SKM-1 treated with dmso at 0.1 percent for 144 hours (cell line): ENCODE results near the gene EED.

Experiments
- DNase-seq: peaks from one replicate; lab custom pipeline; 2025; ENCODE audit not compliant: unreplicated experiment; lab: John Stamatoyannopoulos, UW

Gene EED

DNA sequence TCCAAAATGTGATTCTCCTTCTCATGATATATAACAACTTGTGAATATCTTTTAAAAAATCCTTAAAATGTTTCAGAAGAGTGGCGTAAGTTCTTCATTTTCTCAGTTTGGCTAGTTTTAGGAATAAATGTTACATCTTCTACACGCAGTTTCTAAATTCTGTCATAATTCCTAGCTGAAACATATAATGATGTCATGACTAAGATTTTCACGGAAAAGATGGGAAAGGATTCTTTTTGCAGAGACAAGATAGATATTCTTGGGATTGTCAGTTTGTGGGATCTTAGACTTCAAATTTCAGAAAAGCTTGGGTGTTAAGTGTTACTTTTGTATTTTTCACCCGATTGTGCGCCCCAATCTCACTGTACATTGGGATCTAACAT is 1.7 kb downstream of the EED start:
- DNase-seq = no peak

DNA sequence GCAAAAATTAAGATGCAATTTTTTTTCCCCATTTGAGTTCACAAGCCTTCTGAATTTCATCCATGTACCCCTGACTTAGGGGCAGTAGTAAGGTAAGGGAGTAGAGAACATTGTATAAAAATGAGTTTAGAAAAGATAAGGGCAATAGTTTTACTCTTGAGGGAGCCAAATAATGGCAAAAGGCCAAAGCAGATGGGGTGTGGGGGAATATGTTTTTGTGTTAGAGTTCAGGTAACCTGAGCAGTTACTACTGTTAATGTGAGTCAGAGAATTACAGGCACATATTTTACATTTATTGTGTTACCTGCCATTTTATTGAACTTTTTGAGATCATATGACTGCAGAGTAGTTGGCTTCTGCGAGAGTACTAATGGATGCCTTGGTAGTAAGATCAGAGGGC is 3.1 kb downstream of the EED start:
- no peak for DNase-seq

DNA sequence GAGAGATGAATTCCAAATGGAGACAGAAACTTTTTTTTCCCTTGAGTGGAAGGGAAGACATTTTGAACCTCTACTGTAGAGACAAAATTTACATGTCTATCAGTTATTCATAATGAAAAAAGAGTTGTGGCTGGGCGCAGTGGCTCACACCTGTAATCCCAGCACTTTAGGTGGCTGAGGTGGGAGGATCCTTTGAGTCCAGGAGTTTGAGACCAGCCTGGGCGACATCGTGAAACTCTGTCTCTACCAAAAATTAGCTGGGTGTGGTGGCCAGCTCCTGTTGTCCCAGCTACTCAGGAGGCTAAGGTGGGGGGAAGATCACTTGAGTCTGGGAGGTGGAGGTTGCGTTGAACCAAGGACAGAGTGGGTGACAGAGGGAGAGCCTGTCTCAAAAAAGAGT is 4.1 kb downstream of the EED start:
- DNase-seq = no peak

DNA sequence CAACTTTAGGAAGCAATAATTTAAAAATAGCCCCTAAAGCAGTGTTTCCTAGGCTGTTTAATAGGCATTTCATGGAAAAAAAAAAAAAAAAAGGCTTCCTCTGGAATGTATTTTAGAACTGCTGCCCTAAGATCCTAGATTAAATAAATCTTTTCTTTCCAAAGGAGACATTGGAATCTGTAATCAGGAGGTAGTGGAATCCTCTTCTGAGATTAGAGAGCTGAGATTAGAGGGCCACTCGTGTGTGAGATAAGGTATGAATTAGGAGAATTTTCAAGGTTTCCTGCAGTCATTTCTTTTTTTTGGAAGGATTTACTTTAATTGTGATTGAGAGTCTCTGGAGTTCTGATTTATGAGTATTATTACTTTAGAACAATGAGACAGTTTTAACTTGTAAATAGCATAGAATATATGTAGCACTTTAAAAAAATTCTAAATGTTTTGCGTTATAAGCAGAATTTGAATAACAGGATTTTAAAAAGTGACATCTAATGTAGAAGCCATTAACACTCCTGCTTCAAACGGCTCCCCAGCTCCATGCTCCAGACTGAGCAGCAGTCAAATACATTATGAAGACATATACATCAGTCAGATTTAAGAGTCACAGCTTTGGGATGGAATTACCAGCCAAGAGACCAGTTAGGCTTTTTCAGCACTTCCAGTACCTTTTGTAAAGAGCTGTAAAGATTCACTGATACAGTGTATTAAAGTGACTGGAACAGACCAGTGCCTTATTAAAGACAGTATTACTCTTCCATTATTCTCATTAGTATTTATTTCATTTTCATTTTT is 5.0 kb downstream of the EED start:
- DNase-seq = no peak

DNA sequence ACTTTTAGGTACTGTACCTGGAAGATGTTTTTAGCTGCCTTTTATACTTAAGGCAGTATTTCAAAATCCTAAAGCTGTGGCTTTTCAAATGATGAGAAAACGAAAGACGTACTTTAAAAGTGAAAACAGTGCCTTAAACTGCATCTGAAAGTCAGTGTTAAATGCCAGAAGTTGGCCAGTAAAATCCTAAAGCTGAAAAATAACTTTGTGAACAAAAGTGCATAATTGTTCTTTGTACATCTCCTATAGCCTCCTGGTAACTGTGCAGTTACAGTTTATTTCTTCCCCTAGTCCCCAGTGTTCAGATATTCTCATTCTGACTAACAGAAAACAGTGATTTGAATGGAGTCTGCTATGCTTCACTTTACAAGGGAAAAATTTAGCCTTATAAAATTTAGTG is 6.8 kb downstream of the EED start:
- DNase-seq = no peak

DNA sequence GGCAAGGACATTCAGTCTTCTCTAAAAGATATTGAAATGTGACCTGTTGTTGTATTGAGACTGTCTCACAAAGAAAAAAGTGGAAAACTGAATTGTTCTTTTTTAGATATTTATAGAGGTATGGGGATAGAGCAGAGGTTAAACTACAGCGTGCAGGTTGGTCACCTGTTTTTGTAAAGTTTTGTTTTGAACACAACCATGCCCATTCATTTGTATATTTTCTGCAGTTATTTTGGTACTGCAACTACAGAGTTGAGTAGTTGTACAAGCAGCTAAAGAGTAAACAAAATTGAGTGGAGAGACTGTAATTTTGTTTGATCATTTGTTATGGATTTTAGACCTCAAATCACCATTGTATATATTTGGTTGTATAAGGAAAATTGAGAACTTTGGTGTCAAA is 11.3 kb downstream of the EED start:
- no peak for DNase-seq

DNA sequence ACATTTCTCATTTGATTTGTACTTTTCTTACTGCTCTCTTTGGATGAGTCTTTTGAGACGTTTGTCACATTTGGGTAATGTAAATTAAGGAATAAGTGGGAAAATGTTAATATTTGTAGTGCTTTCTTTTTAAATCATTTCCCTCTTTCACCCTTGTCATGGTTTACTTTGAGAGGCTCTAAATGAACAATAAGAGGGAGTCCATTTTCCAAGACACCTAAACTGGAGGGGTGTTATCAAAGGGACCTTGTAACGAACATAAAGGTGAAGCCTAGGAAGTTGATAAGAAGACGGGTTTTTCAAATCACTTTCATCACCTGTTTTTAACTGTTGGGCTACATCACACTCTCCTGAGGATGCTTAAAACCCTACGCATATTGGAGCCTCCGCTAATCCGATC is 12.1 kb downstream of the EED start:
- no peak for DNase-seq

DNA sequence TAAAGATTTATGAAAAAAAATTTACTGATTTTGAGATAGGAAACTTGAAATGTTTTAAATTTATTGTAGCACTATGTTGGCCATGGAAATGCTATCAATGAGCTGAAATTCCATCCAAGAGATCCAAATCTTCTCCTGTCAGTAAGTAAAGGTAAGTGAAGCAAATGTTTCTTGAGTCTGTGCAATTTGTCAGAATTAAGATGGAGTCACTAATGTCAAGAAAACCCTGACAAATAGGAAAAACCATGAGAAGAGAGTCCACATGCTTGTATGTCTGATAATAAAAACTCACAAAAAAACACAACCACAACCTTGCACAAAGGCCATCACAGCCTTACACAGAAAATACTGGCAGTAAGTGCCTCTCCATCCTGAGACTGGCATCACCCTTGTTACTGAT is 12.9 kb downstream of the EED start:
- DNase-seq = no peak

DNA sequence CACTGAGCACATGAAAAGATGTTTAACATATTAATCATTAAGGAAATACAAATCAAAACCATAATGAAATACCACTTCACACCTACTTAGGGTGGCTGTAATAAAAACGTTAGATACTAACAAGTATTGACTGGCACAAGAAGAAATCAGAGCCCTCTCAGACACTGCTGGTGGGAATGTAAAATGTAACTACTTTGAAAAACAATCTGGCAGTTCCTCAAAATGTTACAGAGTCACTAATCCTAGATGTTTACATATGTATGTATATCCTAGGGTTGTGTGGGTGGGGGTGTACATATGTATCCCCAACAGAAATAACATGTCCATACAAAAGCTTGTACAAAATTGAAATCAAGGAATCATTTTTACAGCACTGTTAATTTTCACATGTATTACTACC is 15.2 kb downstream of the EED start:
- no peak for DNase-seq

DNA sequence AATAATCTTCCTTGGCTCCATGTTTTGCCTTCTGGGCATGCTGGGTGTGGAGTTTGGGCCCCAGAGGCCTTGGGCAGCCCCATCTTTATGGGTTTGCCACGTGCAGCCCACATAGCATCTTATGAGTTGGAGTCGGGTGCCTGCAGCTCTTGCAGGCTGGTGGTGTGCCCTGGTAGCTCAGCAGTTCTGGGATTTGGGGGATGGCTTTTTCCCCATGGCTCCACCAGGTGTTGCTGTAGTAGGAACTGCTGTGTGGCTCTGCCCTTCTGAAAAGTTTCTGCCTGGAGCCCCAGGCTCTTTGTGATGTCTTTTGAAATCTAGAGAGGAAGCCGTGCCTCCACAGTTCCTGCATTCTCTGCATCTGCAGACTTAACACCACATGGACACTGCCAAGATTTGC is 16.8 kb downstream of the EED start:
- no peak for DNase-seq

DNA sequence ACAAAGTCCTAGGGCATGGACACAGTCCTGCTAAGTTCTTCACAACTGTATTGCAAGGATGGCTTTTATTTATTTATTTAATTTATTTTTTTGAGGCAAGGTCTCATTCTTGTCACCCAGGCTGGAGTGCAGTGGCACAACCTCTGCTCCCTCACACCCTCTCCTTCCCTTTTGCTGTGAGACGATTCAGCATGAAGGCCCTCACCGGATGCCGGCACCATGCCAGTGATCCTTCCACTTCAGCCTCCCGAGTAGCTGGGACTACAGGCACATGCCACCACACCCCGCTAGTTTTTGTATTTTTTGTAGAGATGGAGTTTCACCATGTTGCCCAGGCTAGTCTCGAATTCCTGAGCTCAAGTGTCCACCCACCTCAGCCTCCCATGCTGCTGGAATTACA is 17.8 kb downstream of the EED start:
- no peak for DNase-seq

DNA sequence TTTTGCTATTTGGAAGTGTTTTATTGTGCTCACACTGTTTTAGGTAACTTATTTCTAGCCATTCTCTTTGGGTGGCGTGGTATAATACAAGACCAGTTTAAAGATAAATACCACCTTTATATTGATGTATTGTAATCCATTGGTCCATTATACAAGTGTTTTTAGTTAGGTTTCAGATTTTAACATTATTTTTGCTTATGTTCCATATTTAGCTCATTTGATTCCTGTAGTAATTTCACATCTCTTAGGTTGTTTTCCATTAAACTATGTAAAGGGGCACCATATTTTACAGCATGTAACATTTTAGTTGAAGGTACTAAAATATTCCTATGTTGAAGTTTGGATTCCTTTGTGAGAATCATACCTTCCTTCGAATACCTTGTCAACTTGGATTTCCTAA is 20.1 kb downstream of the EED start:
- DNase-seq = no peak

DNA sequence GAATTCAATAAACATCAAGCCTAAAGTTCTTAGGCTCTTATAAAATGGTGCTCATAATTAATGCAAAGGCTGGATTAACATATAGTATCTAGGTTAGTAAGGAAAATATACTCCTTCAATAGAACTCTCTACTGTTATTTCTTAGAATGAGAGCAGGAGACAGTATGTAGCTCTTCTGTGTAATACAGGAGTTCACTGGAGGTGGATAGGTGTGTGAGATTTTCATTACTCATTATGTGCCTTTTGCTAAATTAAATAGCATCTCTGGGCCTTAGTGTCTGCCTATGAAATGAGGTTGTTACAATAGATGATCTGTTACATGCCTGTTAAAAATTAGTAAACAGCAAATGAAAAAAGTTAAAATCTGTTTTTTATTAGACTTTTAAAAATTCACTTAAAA is 20.6 kb downstream of the EED start:
- no peak for DNase-seq

DNA sequence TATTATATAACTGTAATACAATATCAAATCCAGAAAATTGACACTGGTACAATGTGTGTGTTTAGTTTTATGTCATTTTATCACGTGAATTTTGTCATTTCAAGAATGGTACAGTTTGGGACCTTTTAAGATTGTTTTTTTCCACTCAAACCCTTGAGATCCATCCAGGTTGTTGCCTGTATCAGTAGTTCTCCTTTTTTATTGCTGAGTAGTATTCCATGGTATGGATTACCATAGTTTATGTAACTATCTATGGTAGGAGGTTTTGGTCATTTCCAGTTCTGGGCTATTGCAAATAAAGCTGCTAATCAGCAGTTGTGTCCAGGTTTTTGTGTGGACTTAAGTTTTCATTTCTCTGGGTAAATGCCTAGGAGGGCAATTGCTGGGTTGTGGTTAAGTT is 25.1 kb downstream of the EED start:
- no peak for DNase-seq

DNA sequence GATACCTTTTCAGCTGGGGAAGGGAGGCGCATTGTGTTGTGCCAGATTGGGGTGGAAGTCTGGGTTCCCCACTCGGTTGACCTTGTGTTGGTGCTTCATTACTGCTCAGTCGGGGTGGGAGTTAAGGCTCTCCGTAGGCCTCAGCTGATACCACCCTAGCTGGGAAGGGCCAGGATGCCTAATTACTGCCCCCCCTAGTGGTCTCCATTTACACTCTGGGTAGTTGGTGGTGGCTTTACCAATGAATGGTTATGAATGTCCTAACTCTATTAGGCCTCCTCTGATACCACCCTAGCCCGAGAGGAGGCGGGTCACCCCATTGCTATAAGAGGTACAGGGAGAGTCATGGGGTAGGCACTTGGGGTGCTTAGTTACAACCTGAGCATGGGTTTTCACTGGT is 29.9 kb downstream of the EED start:
- no peak for DNase-seq

DNA sequence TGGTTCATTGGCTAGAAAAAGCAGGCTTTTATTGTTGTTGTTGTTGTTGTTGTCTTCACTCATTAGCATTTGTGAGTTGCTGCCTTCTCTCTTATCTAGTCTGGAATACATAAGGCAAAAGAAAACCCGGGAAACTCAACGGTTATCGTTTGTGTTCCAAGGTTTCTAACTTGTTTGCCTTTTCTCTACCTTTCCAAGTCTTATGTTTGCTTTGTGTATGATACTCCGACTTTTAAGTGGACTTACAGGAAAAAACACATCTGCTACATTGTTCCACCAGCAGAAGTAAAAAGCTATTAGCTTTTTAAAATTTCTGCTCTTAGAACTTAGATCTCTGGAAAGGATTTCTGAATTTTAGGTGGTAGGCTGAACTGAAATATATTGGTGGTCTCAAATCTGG is 30.4 kb downstream of the EED start:
- no peak for DNase-seq

DNA sequence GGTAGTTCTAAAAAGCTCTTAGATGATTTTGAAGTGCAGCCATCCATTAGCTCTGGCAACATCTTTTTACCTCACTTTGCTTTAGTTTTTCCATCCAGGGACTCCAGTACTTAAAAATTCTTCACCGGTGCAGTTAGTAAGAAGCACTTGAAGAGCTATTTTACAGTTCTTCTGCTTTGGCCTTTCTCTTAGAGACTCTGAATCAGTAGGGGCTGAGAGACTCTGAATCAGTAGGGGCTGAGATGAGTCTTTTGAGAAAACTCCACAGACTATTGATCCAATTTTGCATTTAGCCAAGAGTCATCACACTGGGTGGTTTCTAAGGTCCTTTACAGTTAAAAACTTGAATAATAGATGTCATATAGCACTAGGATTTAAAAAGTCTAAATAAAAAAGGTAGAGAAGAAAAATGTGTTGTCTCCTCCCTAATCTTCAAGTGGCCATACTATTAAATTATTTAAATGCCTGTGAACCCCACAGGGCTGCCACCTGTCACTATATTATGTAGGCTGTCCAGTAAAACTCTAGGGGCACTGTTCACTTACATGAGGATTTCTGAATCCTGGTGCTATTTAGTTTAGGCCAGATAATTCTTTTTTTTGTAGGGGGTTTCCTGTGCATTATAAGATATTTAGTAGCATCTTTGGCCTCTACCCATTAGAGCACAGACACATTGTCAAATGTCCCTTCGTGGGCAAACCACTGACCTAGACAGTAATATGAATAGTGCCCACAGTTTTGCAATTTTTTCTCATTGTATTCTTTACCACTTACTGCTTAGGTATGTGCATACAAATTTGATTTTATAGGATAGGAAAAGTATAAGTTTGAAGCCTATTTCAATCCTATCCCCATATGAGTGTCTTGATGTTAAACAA is 31.2 kb downstream of the EED start:
- DNase-seq = no peak

DNA sequence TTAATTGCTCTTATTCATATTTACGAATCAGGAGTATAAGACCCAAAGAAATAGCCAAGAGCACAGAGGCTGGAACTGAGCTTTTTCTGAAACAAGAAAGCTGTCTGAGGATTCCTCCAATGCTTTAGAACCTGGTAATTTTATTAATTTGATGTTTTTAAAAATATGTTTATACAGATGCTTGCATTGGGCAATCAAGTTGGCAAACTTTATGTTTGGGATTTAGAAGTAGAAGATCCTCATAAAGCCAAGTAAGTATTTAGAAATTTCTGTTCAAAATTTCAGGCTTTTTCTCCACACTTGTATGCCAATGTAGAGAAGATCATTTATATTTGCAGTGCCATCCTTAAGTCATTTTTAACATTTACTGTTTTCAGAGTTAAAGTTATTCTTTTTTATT is 33.2 kb downstream of the EED start:
- no peak for DNase-seq

DNA sequence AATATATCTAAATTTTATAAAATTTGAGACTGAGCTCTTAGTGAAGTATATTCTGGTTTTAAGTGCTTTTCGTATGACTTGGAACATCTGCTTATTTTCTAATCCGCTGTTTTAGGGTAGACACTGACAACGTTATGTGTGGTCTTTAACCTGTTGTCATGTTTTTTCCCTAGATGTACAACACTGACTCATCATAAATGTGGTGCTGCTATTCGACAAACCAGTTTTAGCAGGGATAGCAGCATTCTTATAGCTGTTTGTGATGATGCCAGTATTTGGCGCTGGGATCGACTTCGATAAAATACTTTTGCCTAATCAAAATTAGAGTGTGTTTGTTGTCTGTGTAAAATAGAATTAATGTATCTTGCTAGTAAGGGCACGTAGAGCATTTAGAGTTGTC is 33.7 kb downstream of the EED start:
- no peak for DNase-seq

DNA sequence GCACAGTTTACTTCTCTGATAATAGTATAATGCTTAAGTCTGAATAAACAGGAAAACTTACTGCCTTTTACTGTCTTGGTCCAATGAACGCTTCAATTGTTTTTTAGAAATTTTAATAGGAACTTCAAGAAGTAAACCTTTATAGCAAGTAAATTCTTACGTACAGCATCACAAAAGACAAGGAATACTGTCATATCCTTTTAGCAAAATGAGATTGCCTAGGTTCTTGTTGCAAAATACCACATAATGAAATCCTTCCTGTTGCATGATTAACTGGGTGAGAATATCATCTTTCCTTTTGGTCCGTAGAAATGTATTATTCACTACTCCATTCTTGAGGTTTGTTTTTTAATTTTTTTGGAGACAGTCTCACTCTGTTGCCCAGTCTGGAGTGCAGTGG is 35.2 kb downstream of the EED start:
- no peak for DNase-seq

DNA sequence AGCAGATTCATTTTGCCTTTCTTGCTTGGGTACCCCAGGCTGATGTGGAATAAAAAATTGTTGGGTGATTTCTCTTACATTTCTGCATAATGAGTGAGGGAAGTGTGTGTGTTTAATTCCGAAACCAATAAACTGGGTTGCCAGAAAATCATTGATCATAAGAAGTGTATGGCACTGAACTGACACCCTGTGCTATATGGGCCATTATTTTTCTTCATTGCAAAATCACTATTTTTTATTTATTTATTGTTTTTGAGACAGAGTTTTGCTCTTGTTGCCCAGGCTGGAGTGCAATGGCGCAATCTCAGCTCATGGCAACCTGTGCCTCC is 42.9 kb downstream of the EED start:
- DNase-seq = no peak

DNA sequence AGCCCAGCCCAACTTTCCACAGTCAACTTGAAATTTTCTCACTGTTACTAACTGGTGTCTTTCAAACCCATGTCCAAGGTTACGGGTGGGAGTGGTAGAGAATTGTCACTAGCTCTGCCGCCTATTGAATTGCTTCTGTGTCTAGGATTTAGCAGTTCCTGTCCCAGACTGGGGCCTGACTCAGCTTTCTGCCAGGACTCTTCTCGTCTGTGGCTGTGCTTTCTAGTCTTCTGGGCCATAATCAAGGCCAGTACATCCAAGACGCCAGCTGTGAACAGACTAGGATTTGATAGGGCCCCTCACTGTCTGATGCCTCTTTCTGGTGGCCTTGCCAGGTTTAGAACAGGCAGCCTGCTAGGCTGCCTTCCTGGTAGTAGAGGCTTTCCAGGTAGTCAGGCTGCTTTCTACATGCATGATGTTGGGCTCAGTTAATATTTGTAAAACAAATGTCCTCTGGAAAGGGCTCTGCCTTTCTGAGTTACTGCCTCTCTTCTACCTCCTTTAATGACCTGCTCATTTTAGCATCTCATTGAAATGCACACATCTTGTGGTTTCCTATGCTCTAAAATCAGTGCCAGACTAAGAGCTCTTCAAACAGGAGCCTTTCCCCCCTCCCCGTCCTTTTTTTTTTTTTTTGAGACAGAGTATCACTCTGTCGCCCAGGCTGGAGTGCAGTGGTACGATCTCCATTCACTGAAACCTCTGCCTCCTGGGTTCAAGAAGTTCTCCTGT is 44.4 kb downstream of the EED start:
- no peak for DNase-seq
